ENCODE data around the gene ODR4.

DNA sequence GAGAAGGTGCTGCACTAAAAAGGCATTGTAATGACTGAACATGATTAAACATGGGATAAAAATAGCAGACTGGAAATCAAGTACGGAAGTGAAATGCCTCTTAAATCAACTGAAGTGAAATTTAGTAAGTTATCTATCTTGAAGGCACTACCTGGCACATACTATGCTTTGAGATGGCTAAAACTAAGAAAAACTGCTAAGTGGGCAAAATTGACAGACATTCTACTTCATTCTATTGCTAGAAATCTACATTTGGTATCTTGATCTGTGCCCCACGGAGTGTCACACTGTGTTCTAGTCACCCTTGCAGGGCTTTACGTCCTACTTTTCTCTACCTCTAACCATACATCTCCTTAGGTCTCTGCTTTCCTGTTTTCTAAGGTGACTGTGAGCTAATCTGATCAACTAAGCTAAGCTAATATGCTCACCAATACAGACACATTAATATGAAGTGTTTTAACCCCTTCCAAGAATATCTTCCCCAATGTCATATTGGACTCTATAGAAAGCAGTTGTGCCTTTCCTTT is 81.2 kb downstream of the ODR4 start:
- TF ChIP-seq, protein P1, sequence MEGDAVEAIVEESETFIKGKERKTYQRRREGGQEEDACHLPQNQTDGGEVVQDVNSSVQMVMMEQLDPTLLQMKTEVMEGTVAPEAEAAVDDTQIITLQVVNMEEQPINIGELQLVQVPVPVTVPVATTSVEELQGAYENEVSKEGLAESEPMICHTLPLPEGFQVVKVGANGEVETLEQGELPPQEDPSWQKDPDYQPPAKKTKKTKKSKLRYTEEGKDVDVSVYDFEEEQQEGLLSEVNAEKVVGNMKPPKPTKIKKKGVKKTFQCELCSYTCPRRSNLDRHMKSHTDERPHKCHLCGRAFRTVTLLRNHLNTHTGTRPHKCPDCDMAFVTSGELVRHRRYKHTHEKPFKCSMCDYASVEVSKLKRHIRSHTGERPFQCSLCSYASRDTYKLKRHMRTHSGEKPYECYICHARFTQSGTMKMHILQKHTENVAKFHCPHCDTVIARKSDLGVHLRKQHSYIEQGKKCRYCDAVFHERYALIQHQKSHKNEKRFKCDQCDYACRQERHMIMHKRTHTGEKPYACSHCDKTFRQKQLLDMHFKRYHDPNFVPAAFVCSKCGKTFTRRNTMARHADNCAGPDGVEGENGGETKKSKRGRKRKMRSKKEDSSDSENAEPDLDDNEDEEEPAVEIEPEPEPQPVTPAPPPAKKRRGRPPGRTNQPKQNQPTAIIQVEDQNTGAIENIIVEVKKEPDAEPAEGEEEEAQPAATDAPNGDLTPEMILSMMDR (conservative IDR thresholded peaks at IDR 0.05; ENCODE audit: low read length), result no peak
- TF ChIP-seq EZH2phosphoT487 (IDR thresholded peaks at IDR 0.05; ENCODE audit: borderline replicate concordance, low read depth, low read length), result no peak
